Measurements from ENCODE around the gene DYNLT2B.

DNA sequence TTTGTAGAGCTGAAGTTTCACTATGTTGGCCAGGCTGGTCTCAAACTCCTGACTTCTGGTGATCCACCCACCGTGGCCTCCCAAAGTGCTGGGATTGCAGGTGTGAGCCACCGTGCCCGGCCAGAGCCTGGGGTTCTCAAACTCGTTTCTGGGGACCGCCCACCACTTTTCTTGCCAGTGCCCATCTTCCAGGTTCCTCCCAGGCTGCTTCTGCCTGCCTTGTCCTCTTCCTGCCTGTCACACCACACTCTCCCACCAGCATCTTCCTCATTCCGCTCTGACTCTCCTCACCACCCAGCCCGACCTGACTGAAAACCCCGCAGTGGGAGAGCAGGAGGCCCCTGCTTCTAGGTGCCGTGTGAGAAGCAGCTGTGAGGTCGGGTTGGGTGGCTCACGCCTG is 3.1 kb upstream of the DYNLT2B start:
- TF ChIP-seq, protein P1, sequence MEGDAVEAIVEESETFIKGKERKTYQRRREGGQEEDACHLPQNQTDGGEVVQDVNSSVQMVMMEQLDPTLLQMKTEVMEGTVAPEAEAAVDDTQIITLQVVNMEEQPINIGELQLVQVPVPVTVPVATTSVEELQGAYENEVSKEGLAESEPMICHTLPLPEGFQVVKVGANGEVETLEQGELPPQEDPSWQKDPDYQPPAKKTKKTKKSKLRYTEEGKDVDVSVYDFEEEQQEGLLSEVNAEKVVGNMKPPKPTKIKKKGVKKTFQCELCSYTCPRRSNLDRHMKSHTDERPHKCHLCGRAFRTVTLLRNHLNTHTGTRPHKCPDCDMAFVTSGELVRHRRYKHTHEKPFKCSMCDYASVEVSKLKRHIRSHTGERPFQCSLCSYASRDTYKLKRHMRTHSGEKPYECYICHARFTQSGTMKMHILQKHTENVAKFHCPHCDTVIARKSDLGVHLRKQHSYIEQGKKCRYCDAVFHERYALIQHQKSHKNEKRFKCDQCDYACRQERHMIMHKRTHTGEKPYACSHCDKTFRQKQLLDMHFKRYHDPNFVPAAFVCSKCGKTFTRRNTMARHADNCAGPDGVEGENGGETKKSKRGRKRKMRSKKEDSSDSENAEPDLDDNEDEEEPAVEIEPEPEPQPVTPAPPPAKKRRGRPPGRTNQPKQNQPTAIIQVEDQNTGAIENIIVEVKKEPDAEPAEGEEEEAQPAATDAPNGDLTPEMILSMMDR (conservative IDR thresholded peaks at IDR 0.05 in 1 of 2, IDR thresholded peaks at IDR 0.05 in 1 of 2; ENCODE audit: low read depth in 1 of 2, low read length in 2 of 2) = no peak
- no peak for TF ChIP-seq EZH2 (IDR thresholded peaks at IDR 0.05; ENCODE audit: low read length, missing control alignments)
